ENCODE measurements around the gene ABL2.

ABL2 gene

DNA sequence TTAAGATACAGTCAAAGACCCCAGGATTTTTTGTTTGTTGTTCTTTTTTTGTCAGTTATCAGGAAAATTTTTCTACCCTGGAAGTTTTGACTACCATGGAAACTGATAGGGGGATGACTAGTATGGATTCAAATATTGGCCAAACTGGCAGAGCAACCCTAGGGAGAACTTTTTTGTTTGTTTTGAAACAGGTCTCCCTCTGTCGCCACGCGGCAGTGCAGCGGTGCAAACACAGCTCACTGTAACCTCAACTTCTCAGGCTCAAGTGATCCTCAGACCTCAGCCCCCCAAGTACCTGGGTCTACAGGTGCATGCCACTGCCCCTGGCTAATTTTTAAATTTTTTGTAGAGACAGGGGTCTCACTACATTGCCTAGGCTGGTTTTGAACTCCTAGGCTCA, 101.0 kb downstream of the ABL2 start:
- no peak for DNase-seq

DNA sequence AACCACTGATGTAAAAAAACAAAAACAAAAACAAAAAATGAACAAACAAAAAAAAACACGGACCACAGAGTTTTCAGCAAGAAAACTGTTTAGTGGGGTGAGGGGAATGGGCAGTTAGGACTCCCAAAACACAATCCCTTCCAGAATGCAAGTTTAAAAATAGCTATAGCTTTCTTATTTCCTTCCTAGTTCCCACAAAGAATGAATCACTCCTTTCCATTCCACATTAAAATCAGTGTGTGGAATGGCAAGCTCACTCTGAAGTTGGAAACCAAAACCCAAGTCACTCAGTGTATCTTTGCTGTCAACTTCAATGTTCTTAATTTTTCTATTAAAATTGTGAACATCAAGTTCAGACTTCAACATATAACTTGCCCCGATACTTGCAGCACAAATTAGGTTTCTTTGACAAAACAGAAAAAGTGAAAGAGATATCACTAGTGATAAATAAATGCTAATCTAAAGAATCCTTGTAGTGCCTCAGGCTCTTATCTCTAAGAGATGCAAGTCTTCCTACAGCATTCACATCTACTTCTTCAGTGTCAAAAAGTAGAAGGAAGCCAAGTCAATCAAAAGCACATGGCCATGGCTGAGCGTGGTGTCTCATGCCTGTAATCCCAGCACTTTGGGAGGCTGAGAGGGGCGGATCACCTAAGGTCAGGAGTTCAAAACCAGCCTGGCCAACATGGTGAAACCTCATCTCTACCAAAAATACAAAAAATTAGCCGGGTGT, 102.1 kb downstream of the ABL2 start:
- DNase-seq, result no peak

DNA sequence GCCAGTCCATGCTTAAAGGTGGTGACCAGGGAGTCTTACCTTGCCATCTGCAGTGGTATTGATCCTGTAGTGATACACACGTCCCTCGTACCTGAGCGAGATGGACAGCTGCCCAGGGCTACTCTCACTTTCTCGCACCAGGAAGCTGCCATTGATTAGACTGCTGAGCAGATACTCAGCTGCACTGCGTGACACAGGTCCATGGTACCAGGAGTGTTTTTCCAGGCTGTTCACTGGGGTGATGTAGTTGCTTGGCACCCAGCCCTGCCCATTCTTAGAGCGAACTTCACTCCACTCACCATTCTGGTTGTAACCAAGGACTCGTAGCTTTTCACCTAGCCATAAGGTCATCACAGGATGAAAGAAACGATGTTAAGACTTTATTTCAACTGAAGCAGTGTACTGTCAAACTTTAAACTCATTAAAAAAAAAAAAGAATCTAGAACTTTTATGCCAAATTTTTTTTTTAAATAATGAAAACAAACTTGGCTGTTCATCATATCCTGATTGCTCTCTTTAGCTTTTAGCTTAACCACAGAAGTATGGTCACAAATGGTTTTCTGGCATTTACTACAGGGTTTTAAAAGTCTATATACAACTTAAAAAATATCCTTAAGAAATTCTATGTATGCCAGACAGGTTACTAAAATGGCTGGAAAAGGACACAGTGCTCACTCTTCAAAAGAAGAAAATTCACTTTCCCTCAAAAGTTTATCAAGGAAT, 103.0 kb downstream of the ABL2 start:
- DNase-seq, result no peak

- DNase-seq, result no peak
Measured at GRCh38 chr1:179124873-179125272, 104.6 kb downstream of the ABL2 start.

- peak; percentile 29 to 46 for DNase-seq
Measured at GRCh38 chr1:179121159-179121938, 108.1 kb downstream of the ABL2 start.

- DNase-seq, result no peak
Measured at GRCh38 chr1:179120736-179121135, 108.7 kb downstream of the ABL2 start.

GRCh38 chr1:179119513-179119912, 110.0 kb downstream of the ABL2 start:
- no peak for DNase-seq

- no peak for DNase-seq
Measured at GRCh38 chr1:179115181-179115580, 114.3 kb downstream of the ABL2 start.

DNA sequence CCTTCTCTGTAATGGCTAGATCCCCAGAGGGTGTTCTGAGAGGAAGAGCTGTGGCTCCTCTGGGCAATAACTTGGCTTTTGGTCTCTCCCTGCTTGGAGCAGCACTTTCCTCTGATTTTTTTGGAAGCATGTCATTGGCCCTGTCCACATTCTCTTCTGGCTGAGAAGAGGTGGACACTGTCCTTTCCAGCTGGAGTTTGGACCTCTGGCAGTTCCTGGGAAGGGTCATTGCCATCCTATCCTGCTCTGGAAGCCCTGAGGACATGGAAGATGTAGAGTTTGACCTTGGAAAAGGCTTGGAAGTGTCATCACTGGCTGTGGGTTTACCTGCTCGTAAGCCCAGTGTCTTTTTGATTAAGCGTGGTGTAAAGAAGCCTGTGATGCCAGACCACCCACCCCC, 120.8 kb downstream of the ABL2 start:
- no peak for DNase-seq

DNA sequence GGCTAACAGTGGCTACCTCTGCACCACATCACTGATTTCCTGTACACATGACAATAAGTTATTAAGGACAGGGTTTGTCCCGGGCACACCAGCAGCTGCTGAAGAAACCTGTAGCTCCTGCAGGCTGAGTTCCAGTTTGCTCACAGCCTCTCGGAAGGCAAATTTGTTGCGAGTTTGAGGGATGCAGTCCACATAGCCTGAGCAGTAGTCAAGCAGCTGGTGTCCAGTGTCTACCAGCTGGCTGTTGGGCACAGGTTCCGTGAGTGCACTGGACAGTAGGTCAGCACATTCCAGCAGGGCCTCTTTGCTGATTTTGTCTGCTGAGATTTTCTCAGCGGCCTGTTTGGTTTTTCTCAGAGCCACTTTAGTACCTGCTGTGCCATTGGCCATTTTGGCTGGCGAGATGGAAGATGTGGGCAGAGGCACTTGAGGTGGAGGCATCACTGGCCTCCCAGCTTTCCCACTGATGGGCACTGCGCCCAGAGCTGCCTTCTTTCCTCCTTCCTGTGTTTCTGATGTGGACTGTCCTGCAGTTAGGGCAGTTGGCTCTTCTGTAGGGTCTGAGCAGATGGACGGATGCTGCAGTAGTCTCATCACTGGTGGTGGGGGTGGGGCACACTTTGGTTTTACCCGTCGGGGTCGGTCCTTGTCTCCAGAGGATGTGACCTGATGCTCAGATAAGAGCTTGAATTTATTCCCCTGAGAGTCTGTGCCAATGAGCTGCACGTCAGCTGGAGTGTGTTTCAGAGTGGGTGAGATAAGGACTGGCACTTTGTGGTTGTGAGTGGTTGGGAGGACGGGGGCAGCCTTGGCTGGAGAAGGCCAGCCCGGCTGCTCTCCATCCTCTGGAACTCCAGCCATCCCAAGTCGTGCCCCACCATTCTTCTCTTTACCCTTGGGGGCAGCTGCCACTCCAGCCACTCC, 121.5 kb downstream of the ABL2 start:
- DNase-seq, result no peak

DNA sequence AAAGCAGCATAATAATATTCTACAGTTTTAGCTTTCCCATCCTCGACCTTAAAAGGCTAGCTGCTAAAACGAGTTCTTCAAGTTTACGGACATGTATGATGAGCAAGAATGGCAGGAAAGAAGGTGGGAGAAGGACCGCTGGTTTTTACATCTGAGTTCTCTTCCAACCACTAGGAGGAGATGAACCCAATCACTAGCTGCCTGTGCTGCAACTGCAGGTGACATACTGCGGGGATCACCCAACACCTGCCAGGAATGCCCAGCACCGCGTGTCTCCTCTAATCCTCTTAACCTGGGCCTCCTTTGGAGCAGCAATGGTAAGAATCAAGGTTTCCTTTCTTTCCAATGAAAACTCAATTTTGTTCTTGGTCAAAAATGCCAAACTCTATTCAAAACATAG, 124.1 kb downstream of the ABL2 start:
- no peak for DNase-seq

GRCh38 chr1:179104611-179105250, 124.7 kb downstream of the ABL2 start:
- no peak for DNase-seq

GRCh38 chr1:179103999-179104398, 125.5 kb downstream of the ABL2 start:
- no peak for DNase-seq

DNA sequence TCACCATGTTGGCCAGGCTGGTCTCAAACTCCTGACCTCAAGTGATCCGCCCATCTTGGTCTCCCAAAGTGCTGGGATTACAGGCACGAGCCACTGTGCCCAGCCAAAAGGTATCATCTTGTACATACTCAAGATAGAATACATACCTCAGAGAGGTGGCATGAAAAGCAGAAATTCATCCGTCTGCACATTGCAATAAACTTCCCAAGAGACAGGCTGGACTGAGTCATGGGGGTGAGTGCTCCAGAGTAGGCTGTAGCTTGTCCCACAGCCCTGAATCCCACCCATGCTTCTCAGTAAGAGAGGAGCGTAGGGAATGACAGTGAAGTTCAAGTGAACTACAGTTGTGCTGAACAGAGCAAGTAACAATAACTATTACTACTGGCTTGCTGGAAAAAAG, 127.9 kb downstream of the ABL2 start:
- DNase-seq, result no peak

- DNase-seq, result no peak
Measured at GRCh38 chr1:179099891-179100290, 129.6 kb downstream of the ABL2 start.

DNA sequence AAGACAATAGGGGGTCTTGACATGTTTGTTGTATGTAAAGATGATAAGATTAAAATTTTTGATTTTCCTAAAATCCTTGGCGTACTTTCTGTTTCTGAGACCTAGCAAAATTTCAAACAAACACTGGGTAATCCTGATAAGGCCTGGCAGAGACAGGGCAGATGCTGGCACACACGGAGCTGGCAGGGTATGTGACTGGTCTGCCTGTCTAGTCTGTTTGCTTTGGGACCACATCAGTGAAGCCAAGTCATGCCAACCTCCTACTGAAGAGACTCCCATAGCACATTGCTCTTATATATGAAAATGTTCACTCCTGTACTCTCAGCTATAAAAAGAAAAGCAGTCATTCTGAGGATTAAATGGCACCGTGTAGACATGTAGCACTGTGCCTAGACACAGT, 133.6 kb downstream of the ABL2 start:
- DNase-seq, result no peak

GRCh38 chr1:179095377-179095776, 134.1 kb downstream of the ABL2 start:
- DNase-seq, result no peak

DNA sequence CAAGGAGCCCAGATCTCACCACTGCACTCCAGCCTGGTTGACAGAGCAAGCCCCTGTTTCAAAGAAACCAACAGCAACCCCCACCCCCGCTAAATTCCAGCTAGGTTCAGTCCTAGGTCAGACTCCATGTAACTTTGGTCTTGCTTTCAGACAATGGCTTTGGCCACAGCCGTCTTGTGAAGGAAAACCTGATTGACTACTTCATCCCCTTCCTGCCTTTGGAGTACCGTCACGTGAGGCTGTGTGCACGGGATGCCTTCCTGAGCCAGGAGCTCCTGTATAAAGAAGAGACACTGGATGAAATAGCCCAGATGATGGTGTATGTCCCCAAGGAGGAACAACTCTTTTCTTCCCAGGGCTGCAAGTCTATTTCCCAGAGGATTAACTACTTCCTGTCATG, 134.7 kb downstream of the ABL2 start:
- no peak for DNase-seq

DNA sequence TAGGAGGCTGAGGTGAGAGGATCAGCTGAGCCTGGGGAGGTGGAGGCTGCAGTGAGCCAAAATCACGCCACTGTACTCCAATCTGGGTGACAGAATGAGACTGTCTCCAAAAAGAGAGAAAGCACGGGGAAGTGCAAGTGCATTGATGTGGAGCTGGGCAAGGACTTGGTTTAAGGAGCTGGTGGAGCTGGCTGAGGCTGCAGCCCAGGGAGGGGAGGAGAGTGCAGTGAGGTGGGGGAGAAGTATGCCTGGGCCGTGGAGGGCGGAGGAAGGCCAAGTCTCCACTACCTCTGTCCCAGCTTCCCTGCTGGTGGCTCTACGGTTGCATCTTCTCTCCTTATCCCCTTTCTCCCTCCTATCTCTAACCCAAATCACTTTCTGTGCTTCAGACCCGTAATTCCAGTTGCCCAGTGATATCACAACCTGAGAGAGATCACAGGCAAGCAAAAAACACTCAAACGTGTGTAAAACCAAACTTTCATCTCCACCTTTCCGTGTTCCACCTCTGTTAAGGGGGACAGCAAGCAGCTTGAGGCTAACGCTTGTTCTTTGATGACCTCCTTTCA, 136.5 kb downstream of the ABL2 start:
- no peak for DNase-seq

DNA sequence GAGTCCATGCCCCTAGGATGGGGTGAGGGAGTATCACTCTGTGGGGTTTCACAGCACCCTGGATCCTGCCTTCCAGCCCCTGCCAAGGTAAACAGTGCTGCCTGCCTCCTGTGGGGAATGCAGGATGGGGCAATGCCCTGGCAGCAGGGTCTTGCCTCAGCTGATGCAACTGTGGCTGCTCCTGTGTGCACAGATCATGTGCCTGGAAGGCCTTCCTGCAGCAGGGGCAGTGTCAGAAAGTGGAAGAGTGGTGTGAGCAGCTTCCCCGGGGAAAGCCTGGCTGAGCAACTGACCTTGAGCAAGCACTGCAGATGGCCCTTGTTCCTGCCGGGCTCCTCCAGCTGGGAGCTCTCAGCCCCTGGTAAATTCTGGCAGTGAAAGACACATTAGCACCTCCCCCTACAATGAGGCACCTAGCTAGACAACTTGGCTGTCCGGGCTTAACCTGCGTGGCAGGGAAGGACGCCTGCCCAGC, 137.7 kb downstream of the ABL2 start:
- DNase-seq, result no peak

DNA sequence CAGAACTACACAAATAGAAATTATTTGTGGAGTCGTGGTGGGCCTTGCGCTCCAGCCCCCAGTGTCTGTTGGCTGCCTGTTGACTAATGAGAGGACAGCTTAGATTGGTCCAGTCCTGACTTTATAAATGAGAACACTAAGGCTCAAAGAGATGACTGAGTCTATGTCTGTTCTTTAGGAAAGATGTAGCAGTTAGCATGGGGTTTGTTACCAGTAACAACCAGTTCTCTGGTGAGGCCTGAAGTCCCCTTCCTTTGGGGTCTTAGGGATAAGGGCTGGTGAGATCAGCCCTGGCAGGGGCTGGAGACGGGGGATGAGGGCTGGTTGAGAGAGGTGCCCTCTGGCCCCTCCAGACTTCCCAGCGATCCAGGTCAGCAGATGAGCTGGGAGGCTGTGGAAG, 138.6 kb downstream of the ABL2 start:
- DNase-seq, result no peak

GRCh38 chr1:179090522-179090921, 139.0 kb downstream of the ABL2 start:
- no peak for DNase-seq

All from activated CD4-positive, alpha-beta T cell treated with anti-CD3 and anti-CD28 coated beads, Interleukin-2, amount 50 U/mL, for 48 hours (primary cell).